ENCODE measurements around the gene DLGAP1. TPM values are rescaled to one million over a fixed set of nuclear protein-coding genes. Genes with fewer than 3 reads are reported as not detected.

DLGAP1 gene
- total and polyA plus RNA-seq, 2 of the 4 experiments (the other 2 are of a cell fraction): under 0.01 to 0.09 TPM

DNA sequence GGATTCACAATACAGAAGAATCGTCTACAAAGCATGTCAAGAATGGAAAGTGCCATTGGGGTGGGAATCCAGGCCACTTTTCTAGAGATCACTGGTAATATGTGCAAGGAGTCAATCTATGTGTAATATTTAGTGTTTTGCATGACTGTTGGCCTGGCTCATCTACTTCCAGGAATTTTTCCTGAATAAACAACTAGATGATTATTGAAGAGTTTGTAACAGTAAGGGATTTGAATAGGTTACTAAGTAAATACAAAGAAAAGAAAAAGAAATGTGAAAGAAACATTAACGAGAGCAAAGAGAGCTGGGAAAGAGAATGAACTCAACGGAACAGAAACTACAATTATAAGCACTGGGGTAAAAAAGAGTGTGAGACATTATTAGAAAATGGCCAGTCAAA is 599.1 kb downstream of the DLGAP1 start:
- Histone ChIP-seq H3K27me3 (ENCODE audit: control insufficient read depth, insufficient read depth, low read length) (no peaks in the 10 kb centered on the region), H3K18ac (ENCODE audit: low read depth, low read length) (no peak overlapping the region), H3K9me1 (ENCODE audit: insufficient read depth, low read length) (no peaks in the 10 kb centered on the region), H3K36me3 (ENCODE audit: control insufficient read depth, insufficient read depth, low read length) (no peaks in the 10 kb centered on the region), H3K4me2 (ENCODE audit: low read depth, low read length) (no peak overlapping the region), H3K27ac (ENCODE audit: insufficient read depth, low read length) (no peak overlapping the region), H3K14ac (replicated peaks; ENCODE audit: low read depth, low read length) (no peak overlapping the region), H3K79me1 (ENCODE audit: low read depth in 1 of 2, low read length in 2 of 2) (no peaks in the 10 kb centered on the region), H2AFZ (replicated peaks; ENCODE audit: low read length, poor library complexity) (no peak overlapping the region), H2BK15ac (ENCODE audit: low read depth, low read length) (no peak overlapping the region), H3K4me3 (ENCODE audit: insufficient read depth, low read depth, low read length) (no peak overlapping the region), H4K5ac (ENCODE audit: low read depth, low read length) (no peak overlapping the region), H2BK20ac (ENCODE audit: low read depth, low read length) (no peak overlapping the region), H3K56ac (ENCODE audit: extremely low read depth, insufficient read depth, low read length) (no peak overlapping the region), H3K23ac (ENCODE audit: low read depth, low read length) (no peak overlapping the region), H2BK5ac (ENCODE audit: low read depth, low read length, poor library complexity, severe bottlenecking) (no peak overlapping the region), H3K9ac (ENCODE audit: low read depth, low read length) (no peak overlapping the region), H3K4me1 (ENCODE audit: control insufficient read depth, insufficient read depth, low read length) (peaks cover 2% of the 10 kb centered on the region; the same call in 1 of the 2 replicates), H2AK5ac (ENCODE audit: low read depth, low read length) (no peak overlapping the region), H3K9me3 (ENCODE audit: control insufficient read depth, insufficient read depth, low read length) (no peaks in the 10 kb centered on the region), H4K20me1 (ENCODE audit: insufficient read depth, low read length) (no peaks in the 10 kb centered on the region), H2BK120ac (ENCODE audit: low read depth, low read length) (no peak overlapping the region), H3K4ac (ENCODE audit: low read depth, low read length) (no peak overlapping the region), H4K91ac (ENCODE audit: insufficient read depth, low read depth, low read length) (no peak overlapping the region), H2AK9ac (replicated peaks; ENCODE audit: low read depth, low read length, poor library complexity) (no peak overlapping the region), H4K8ac (ENCODE audit: low read depth in 2 of 2, low read length in 2 of 2) (no peak overlapping the region)
- no TSS peak for BruUV-seq (replicated peaks)
- ChIA-PET CTCF (interaction anchor here (0.6 kb wide), 1 partner anchor 30 kb away, joined by 3 read pairs; no protein-coding TSS in a partner anchor), POLR2A (ENCODE audit: unreplicated experiment) (no interaction called here)
- dilution Hi-C loops (cut with HindIII; ENCODE audit: low sequenced_read_pairs, unreplicated experiment) (no loop called here), intact Hi-C loops (cut with micrococcal nuclease) (no loop called here), in situ Hi-C loops (cut with MboI; ENCODE audit: low sequenced_read_pairs) (no loop called here)
- WGBS, 2 experiments (ENCODE audit: extremely low coverage in 2 of 2, insufficient read length in 1 of 2): no CpG with 5 or more reads among the region's 3 CpGs
- ATAC-seq (ENCODE audit: low read depth): peak; percentile 49; the same call in 1 of the 2 replicates
- no peak for DNase-seq
- no peak for TF ChIP-seq CTCF (conservative IDR thresholded peaks at IDR 0.05; ENCODE audit: low read depth, low read length)
- TF ChIP-seq CHD1 (IDR thresholded peaks at IDR 0.05; ENCODE audit: low read depth, low read length): no peak
- TF ChIP-seq BHLHE40 (IDR thresholded peaks at IDR 0.05; ENCODE audit: low read depth, low read length): no peak
- TF ChIP-seq MAFK (IDR thresholded peaks at IDR 0.05; ENCODE audit: low read depth, low read length): no peak
- TF ChIP-seq RCOR1 (IDR thresholded peaks at IDR 0.05; ENCODE audit: insufficient replicate concordance, low read length): no peak
- no peak for TF ChIP-seq RAD21 (IDR thresholded peaks at IDR 0.05; ENCODE audit: low read length)
- TF ChIP-seq CEBPB (IDR thresholded peaks at IDR 0.05; ENCODE audit: low read depth, low read length): no peak
- no peak for TF ChIP-seq MAZ (IDR thresholded peaks at IDR 0.05; ENCODE audit: borderline replicate concordance, low read depth, low read length)
- no peak for TF ChIP-seq MXI1 (IDR thresholded peaks at IDR 0.05; ENCODE audit: borderline replicate concordance, low read depth, low read length)
- TF ChIP-seq FOS (IDR thresholded peaks at IDR 0.05; ENCODE audit: low read depth, low read length): no peak
- no peak for TF ChIP-seq RFX5 (IDR thresholded peaks at IDR 0.05; ENCODE audit: low read depth, low read length)
- no peak for TF ChIP-seq POLR2A (IDR thresholded peaks at IDR 0.05; ENCODE audit: low read depth, low read length)
- no peak for TF ChIP-seq NFE2L2 (IDR thresholded peaks at IDR 0.05; ENCODE audit: low read depth, low read length)
- TF ChIP-seq, protein P1, sequence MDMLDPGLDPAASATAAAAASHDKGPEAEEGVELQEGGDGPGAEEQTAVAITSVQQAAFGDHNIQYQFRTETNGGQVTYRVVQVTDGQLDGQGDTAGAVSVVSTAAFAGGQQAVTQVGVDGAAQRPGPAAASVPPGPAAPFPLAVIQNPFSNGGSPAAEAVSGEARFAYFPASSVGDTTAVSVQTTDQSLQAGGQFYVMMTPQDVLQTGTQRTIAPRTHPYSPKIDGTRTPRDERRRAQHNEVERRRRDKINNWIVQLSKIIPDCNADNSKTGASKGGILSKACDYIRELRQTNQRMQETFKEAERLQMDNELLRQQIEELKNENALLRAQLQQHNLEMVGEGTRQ (IDR thresholded peaks at IDR 0.05; ENCODE audit: low read depth, low read length): no peak
- TF ChIP-seq SMC3 (IDR thresholded peaks at IDR 0.05; ENCODE audit: low read depth, low read length): no peak
